Measurements from ENCODE around the gene ZBED1.
"Not testable (repeated sequence)": the region's sequence is repeated elsewhere in the genome, so short reads cannot be mapped to it uniquely, and the experiment has no call there.

Gene ZBED1

DNA sequence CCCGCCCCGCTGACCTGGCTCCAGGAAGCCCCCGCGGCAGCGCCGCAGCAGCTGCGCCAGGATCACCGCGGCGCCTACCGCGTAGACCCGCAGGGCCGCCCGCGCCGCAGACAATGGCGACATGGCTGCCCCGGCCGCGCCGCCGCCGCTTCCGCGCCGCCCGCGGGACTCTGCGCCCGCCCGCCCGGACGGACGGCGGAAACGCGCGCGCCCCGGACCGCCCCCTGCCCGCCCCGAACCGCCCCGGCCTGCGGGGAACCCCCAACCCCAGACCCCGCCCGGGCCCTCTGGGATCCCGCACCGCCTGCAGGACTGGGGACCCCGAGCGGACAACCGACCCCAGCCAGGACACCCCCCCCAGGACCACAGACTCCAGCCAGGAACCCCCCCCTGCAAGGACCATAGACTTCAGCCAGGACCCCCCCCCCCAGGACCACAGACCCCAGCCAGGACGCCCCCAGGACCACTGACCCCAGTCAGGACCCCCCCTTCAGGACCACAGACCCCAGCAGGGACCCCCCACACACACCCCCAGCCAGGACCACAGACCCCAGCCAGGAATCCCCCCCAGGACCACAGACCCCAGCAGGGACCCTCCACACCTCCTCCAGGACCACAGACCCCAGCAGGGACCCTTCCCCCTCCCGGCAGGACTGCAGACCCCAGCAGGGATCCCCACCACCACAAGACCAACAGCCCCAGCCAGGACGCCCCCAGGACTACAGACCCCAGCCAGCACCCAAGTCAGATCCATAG is at the start of gene ZBED1, which contains the start of gene DHRSX:
Gene ZBED1 (minus strand): TSS at position 174 of the 756 bp plus-strand sequence. CDS start 10,257 bp downstream, outside the sequence.
Gene DHRSX (minus strand): TSS at position 174 of the 756 bp plus-strand sequence. CDS start 51 bp downstream, at position 123.
- no peak for DNase-seq

DNA sequence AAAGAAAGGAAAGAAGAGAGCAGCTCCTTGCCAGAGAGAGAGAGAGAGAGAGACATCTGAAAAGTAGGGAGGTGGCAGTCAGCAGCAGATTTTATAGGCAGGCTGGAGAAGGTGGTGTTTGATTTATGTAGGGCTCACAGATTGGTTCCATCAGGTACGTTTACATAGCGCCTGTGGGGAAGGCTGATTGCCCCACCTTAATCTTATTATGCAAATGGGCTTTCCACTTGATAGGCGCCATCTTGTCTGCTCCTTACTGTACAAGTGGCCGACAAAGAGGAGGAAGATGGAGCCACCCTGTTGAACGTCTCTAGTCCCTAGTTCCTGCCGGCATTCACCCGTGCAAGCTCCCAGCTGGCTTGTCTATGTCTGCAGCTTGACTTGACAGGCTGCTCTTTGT is 49.1 kb upstream of the ZBED1 start:
- DNase-seq: peak; percentile 82 to 85

DNA sequence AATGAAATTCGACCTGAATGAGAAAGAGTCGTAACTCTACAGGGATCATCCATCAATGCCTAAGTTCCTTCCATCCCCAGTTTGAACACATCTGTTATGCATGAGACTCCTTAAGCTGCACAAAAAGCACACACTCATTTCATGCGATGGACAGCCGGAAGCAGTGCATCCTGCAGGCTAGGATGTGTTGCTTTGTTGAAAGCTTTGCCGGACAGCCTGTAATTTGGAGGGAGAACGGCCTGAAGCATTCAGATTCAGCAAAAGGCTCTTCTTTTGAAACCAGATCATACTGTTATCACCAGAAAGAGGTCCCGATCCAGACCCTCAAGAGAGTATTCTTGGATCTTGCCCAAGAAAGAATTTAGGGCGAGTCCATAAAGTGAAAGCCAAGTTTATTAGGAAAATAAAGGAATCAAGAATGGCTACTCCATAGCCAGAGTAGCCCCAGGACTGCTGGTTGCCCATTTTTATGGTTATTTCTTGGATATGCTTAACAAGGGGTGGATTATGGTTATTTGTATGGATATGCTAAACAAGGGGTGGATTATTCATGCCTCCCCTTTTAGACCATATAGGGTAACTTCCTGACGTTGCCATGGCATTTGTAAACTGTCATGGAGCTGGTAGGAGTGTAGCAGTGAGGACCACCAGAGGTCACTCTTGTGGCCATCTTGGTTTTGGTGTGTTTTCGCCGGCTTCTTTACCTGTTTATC is 48.1 kb upstream of the ZBED1 start:
- peak in 1 of 2 experiments; percentile 13 for DNase-seq

DNA sequence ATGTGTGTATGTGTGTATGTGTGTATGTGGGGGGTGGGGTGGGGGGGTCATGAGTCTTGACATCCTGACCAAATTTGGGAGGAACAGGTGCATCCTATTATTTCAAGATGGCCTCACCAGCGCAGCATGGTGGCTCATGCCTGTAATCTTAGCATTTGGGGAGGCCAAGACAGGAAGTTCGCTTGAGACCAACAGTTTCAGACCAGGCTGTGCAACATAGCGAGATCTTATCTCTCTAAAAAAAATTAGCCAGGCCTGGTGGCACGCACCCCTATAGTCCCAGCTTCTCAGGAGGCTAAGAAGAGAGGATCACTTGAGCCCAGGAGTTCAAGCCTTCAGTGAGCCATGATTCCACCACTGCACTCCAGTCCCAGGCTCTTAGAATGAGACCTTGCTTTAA is 47.0 kb upstream of the ZBED1 start:
- DNase-seq: no peak

DNA sequence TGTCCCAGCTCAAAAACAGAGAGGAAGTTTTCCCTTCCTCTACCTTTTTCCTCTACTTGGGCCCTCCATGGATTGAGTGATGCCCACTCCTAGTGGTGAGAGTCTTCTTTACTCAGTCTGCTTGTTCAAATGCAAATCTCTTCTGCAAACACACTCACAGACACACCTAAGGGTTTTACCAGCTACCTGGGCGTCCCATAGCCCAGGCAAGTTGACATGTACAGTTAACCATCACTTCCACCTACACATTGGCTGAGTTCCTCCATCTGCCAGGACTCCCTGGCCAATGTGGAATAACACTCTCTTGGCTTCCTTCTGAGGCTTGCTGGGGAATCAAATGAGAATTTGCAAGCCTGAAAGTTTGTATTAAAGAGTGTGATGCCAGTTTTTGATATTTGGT is 45.7 kb upstream of the ZBED1 start:
- DNase-seq: no peak

DNA sequence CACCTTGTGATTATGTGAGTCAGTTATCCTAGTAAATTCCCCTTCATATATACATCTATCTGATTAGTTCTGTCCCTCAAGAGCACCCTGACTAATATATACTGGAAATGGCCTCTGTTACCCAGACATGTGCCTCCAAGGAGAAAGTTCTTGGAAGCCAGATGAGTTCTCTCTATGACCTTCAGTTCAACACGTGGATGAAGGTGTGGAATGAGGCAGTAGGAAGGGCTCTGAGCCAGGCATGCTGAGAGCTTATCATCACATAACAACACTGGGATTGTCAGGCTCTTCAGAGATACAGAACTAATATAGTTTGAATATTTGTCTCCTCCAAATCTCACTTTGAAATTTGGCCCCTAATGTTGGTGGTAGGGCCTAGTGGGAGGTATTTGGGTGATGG is 44.4 kb upstream of the ZBED1 start:
- no peak for DNase-seq

DNA sequence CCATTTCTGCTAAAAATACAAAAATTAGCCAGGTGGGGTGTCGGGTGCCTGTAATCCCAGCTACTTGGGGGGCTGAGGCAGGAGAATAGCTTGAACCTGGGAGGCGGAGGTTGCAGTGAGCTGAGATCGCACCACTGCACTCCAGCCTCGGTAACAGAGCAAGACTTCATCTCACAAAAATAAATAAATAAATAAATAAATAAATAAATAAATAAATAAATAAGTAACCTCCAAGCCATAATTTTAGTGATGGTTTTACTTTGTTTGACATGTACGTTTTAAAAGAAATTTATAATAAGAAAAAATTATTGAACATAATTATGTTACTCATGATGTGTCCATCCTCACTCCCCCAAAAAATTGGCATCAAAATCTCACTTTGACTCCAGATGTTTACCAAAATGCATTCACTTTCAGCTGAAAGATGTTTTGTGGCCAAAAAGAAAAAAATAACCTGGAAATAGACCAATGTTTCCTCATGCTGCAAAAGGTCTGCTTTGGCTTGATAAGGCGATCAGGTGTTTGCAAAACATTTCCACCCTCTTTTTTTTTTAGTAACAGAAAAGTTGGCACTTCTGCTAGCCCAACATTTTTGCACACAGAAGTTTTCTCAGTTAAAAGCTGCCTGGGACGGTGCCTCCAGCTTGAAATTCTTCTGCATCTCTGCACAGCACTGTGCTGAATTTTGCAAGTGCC is 42.2 kb upstream of the ZBED1 start:
- no peak for DNase-seq

DNA sequence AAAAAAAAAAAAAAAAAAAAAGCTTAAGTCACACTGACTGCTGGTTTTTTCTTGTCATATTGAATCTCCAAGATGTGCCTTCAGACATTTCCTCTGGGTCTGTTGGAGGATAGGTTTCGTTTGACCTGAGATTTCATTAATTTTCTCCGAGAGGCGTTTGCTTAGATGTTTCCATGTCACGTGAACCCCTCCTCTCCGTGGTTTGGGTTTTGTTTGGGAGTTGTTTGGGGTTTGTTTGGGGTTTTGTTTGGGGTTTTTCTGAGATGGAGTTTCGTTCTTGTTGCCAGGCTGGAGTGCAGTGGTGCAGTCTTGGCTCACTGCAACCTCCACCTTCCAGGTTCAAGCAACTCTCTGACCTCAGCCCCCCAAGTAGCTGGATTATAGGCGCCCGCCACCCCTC is 40.8 kb upstream of the ZBED1 start:
- DNase-seq: no peak

DNA sequence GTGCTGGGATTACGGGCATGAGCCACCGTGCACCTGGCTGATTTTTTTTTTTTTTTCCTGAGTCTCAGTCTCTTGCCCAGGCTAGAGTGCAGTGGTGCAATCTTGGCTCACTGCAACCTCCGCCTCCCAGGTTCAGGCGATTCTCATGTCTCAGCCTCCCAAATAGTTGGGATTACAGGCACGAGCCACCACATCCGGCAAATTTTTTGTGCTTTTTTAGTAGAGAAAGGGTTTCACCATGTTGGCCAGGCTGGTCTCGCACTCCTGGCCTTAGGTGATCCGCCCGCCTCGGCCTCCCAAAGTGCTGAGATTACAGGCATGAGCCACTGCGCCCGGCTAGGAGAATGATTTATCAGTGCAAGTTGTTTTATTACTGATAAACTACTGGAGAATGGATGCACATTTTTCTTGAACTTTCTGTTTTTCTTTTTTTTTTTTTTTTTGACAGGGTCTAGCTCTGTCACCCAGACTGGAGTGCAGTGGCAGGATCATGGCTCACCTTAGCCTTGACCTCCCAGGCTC is 39.7 kb upstream of the ZBED1 start:
- DNase-seq: no peak

DNA sequence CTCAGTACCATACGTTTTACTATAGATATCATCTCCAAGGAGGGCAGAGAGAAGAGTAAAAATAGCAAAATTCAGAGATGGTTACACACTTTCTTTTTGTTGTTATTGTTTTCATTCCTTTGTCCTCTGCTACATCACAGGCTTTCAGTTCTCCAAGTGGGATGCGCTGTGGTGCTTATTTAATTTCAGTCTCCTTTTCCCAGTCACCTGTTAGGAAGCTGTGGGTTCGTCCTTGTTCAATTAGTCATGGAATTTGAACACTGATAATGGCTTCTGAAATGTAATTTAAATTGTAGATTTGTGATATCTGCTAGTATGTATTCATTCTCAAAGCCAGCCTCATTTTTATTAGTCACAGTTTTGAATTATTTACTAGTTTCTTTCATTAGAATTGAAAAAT is 38.8 kb upstream of the ZBED1 start:
- DNase-seq: no peak

DNA sequence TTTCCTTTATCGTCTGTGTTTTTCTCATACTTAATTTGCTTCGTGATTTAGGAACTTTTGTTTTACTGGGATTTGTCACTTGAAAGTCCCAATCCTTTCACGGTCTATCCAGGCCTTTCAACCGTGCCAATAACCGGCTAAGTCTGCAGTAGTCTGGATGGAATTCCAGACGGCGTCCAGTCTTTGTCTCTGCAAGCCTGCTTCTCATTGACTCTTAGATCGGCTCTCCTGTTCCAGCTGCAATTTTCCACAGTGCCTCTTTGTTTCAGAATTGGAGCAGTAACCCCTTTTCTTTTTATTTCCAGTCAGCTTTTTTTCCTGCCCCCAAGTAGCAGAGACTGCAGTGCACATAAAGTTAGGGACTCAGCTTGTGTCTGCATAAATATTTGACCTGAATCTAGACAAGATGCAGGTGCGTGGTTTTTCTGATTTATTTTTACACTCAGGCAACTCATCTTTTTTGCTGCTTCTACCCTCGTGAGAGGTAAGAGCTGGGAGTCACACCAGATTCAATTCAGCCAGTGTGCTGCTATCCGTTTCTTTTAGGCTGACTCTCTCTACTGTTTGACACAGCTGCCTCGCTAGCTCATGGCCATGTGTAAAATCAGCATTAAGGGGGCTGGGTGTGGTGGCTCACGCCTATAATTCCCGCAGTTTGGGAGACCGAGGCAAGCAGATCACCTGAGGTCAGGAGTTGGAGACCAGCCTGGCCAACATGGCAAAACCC is 37.4 kb upstream of the ZBED1 start:
- no peak for DNase-seq

DNA sequence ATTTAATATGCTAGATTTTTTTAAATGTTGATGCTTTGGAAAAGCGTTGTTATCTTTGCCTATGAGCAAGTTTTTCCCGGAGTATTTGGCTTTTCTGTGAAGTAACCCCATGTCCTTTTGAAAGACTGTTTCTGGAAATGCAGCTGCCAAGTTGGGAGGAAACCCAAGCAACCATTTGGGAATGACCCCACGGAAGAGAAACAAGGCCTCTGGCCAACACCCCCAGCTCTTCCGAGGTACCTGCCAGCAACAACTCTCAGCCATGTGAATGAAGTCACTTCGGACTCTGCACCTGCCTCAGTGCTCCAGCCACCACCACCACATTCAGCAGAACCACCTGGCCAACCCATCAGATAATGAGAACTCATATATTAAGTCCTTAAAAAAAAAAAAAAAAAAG is 36.2 kb upstream of the ZBED1 start:
- DNase-seq: no peak

DNA sequence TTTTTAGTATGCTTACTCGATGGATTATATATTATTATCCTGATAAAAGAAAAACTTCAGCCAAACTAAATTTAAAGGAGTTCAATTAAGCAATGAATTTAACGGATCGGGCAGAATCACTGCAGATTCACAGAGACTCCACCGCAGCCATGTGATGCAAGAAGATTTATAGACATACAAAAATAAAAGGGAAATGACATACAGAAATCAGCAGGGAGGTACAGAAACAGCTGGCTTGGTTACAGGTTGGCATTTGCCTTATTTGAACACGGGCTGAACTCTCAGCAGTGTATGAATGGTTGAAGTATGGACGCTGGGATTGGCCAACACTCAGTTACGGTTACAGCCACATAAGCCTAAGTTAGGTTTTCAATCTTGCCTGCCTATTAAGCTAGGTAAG is 35.4 kb upstream of the ZBED1 start:
- no peak for DNase-seq

DNA sequence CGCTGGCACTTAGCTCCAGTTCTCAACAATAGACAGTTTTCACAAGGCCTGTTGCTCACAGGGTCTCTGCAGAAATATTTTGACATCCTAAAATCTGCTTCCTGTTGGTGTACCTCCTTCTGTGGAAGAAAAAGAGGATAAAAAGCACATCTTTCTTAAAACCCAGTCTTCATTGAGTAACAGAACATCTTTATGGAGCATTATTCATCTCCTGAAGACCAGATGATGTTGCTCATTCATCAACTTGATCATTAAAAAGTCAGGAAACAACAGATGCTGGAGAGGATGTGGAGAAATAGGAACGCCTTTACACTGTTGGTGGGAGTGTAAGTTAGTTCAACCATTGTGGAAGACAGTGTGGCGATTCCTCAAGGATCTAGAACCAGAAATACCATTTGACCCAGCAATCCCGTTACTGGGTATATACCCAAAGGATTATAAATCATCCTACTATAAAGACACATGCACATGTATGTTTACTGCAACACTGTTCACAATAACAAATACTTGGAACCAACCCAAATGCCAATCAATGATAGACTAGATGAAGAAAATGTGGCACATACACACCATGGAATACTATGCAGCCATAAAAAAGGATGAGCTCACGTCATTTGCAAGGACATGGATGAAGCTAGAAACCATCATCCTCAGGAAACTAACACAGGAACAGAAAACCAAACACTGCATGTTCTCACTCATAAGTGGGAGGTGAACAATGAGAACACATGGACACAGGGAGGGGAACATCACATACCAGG is 33.7 kb upstream of the ZBED1 start:
- DNase-seq: not testable (repeated sequence)

DNA sequence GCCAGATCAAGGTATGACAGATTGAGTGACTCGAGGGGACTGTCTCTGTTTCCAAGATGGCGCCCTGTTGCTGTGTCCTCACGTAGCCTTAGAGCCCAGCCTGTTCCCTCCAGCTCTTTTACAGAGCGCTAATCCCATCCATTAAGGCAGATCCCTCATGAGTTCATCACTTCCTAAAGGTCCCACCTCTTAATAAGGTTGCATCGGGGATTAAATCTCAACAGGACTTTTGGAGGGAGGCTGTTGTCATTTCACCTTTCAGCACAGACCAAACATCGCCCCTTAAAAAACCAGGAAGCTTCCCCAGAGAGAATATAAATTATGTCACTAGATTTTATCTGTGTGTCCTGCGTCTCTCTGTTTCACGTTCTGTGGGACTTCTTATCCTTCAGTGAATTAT is 32.6 kb upstream of the ZBED1 start:
- no peak for DNase-seq

DNA sequence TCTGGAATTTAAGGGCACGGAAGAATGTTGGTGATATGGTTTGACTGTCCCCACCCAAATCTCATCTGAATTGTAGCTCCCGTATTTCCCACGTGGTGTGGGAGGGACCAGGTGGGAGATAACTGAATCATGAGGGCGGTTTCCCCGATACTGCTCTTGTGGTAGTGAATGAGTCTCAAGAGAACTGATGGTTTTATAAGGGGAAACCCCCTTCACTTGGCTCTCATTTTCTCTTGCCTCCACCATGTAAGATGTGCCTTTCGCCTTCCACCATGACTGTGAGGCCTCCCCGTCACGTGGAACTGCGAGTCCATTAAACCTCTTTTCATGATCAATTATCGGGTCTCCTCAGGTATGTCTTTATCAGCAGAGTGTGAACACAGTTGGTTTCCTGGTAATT is 25.6 kb upstream of the ZBED1 start:
- no peak for DNase-seq

DNA sequence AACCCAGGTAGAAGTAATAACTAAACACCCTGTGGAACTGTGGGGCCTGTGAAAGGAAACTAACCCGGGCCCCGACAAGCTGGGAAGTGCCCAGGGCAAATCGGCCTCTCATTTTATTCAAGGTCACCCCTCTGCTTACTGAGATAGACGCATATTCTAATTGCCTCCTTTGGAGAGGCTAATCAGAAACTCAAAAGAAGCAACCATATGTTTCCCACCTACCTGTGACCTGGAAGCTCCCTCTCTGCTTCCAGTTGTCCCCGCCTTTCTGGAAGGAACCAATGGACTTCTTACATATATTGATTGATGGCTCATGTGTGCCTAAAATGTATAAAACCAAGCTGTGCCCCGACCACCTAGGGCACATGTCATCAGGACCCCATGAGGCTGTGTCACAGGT is 23.1 kb upstream of the ZBED1 start:
- no peak for DNase-seq

DNA sequence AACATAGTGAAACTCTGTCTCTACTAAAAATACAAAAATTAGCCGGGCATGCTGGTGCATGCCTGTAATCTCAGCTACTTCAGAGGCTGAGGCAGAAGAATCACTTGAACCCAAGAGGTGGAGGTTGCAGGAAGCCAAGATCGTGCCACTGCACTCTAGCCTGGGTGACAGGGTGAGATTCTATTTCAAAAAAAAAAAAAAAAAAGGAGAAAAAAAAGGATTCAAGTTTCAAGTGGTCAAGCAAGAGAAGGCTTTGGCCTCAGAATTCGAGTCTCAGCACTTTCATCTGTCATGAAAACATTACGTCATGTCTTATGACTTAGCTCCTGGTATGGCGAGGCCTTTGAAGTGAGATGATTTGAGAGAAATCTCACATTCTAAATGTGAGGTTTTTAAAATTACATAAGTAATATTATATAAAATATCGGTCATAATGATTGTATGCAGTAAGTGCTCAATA is 21.2 kb upstream of the ZBED1 start:
- DNase-seq: no peak

DNA sequence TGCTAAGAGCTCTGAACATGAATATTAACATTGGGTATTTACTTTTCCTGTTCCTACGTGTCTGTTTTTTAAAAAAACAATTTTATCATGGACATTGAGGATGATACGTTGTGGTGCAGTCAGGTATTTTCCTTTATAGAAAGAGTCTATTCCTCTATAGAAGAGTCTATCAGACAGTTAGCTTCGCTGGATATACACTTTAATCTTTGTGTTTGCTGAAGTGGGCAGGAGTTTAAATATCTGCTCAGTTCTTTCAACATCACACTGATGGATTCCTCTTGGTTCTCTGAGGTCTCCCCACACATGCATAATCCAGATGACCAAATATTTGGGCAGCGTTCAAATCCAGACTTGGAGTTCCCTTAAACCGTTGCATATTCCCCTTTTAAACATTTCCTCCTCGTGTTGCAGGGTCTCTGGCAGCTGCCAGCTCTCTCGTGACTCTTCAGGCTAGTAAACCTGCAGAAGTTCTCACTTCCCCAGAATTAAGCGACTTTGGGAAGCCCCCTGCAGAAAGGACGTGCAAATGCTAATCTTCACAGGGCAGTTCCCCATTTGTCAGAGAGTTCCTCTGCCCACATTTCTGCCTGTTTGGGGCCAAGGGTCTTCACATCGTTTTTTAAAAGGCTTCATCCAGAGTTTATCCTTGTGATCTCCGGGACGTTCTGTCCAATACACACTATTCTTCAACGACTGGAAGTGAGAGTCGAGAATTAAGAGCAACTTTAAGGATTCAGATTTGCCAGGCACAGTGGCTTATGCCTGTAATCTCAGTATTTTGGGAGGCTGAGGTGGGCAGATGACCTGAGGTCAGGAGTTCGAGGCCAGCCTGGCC is 20.5 kb upstream of the ZBED1 start:
- no peak for DNase-seq

DNA sequence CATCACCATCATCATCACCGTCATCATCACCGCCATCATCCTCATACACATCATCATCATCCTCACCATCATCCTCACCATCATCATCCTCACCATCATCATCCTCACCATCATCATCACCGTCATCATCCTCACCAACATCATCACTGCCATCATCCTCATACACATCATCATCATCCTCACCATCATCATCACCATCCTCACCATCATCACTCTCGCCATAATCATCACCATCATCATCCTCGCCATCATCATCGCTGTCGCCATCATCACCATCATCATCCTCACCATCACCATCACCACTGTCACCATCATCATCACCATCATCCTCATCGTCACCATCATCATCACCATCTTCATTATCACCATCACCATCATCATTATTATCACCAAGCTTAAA is 19.8 kb upstream of the ZBED1 start:
- DNase-seq: no peak

DNA sequence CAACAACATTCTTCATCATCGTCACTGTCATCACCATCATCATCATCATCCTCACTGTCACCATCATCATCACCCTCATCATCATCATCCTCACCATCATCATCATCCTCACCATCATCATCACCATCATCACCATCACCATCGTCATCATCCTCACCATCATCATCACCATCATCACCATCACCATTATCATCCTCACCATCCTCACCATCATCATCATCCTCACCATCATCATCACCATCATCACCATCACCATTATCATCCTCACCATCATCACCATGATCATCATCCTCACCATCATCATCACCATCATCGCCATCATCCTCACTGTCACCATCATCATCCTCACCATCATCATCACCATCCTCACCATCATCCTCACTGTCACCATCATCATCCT is 18.9 kb upstream of the ZBED1 start:
- not testable (repeated sequence) for DNase-seq

Data from NCI-H187 (cell line).